GM21723 (cell line): ENCODE data around the gene ZNF883.

Source experiments
- ATAC-seq: cut with Tn5 transposase; IDR thresholded peaks from one replicate; pipeline ENCODE4 v1.9.1; 2021; ENCODE audit warnings: mild to moderate bottlenecking, moderate library complexity; ENCODE audit not compliant: unreplicated experiment

ZNF883 gene

GRCh38 chr9:112921549-112921948 is 90.4 kb downstream of the ZNF883 start:
- ATAC-seq, result no peak

- no peak for ATAC-seq
These were observed 94.0 kb downstream of the ZNF883 start for GRCh38 chr9:112917987-112918362.

- no peak for ATAC-seq
These were observed 94.7 kb downstream of the ZNF883 start for GRCh38 chr9:112917047-112917986.

- ATAC-seq, result no peak
These were observed 97.5 kb downstream of the ZNF883 start for GRCh38 chr9:112914524-112914923.

- ATAC-seq, result no peak
These were observed 98.7 kb downstream of the ZNF883 start for GRCh38 chr9:112913326-112913725.

GRCh38 chr9:112912636-112913035 is 99.4 kb downstream of the ZNF883 start:
- ATAC-seq, result no peak

GRCh38 chr9:112911736-112912135 is 100.3 kb downstream of the ZNF883 start:
- no peak for ATAC-seq
